ENCODE measurements around the gene MT1F.
"Not testable (repeated sequence)": the region's sequence is repeated elsewhere in the genome, so short reads cannot be mapped to it uniquely, and the experiment has no call there.

DNA sequence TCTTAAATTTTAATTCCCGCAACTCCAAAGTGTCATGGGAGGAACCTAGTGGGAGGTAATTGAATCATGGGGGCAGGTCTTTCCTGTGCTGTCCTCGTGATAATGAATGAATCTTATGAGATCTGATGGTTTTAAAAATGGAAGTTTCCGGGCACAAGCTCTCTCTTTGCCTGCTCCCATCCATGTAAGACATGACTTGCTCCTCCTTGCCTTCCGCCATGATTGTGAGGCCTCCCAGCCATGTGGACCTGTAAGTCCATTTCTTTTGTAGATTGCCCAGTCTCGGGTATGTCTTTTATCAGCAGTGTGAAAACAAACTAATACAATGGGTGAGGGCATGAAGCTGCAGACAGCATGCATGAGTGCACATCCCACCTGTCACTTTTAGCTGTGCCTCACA lies 34.6 kb upstream of the MT1F start:
- TF ChIP-seq CTCF (IDR thresholded peaks at IDR 0.05; ENCODE audit: poor library complexity, severe bottlenecking); EZH2 (IDR thresholded peaks at IDR 0.05; ENCODE audit: borderline replicate concordance, insufficient read depth, low read length, poor library complexity, severe bottlenecking); POLR2AphosphoS5 (IDR thresholded peaks at IDR 0.05); MXI1 (conservative IDR thresholded peaks at IDR 0.05; ENCODE audit: poor library complexity, severe bottlenecking); TAF1 (IDR thresholded peaks at IDR 0.05; ENCODE audit: low read depth); SMC3 (conservative IDR thresholded peaks at IDR 0.05; ENCODE audit: poor library complexity); EP300 (conservative IDR thresholded peaks at IDR 0.05; ENCODE audit: poor library complexity, severe bottlenecking): not testable (repeated sequence)

All from neural cell (in vitro differentiated cells).